RKO (cell line): ENCODE results near the gene RDH14.

Experiments used
- DNase-seq: peaks from one replicate; pipeline ENCODE4 v3.0.0-alpha.2; 2016; ENCODE audit warnings: low spot score

The RDH14 gene

GRCh38 chr2:18560031-18560796, at the start of gene RDH14:
RDH14 (minus strand) TSS chr2:18560653; CDS start chr2:18560572, 81 bp downstream.
- DNase-seq: peak; percentile 91

- no peak for DNase-seq
Measured at GRCh38 chr2:18610090-18610489, 49.6 kb upstream of the RDH14 start.

DNA sequence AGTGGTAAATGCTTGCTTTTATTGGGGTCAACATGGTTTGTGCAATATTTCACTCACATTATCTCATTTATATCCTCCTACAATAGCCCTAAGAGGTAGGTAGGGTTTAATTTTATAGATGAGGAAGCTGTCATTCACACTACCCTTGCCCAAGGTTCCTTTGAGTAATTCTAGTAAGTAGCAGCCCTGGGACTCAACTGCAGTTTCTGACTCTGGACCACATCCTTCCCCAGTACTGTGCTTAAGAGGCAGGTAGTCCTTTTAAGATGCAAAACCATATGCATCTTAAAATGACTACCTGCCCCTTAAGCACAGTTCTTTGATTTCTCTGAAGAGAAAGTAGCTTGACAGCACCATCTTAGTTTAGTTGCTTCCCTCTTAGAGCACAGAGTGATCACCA, 44.7 kb upstream of the RDH14 start:
- no peak for DNase-seq

DNA sequence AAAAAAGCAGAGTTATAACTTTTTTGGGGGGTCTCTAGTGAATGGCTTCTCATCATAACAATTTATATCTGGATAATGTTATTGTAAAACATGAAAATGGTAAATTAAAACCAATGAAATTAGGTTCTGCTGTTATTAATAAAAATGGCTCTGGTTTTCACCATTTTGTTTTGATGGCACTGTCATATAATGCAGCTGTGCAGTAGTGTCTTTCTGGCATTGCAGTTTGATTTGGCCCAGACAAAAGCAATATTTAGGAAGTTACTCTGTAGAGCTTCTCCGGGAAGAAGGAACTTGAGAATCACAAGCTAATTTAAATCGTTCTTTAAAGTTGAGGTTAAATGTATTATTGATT, 44.1 kb upstream of the RDH14 start:
- DNase-seq: no peak

GRCh38 chr2:18603854-18604530, 43.5 kb upstream of the RDH14 start:
- no peak for DNase-seq

DNA sequence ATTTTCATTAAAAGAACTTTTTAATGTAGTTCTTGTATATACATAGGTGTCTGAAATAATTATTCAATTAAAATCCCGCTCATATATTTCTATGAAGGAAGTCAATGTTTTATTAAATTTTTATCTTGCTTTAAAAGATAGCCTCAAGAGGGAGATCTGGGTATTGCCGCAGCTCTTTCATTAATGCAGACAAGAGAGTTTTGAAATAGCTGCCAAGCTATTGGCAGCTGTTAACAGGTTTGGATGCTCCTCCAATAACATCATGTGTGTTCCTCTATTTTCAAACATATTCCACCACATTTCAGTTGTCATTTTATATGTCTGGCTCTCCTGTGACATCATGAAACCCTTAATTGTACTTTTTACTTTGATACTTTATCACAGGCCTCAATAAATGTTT, 41.8 kb upstream of the RDH14 start:
- DNase-seq: no peak

- no peak for DNase-seq
Measured at GRCh38 chr2:18600255-18600613, 39.8 kb upstream of the RDH14 start.

DNA sequence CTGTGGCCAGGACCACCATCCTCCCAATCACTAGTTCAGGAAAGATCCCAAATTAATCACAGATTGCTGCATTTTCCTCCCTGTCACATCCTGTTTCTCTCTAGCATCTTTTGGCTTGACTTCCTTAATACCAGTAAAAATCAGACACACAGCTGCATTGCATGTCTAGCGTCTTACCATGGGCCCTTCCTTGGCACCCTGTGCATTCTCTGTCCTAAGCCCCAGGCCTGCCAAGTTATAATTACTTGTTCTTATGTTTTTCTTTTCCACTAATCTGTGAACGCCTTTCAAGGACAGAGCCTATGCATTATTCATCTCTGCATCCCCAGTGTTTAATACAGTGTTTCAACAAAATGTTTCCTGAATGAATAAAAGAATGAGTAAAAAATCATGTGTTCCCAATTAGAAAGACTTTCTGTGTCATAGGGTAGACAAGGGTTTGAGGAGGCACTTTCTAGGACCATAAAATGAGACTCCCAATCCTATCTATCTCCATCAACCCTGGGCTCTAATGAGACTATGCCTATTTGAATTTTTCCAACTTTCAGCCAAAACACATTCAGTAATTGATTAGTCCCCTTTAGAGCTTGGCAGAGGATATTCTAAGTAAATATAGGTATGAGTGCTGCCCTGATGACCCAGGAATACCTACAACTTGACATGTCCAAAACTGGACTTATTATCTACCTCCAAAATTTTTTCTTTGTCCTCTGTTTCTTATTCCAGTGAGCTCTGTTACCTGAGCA, 39.2 kb upstream of the RDH14 start:
- DNase-seq: no peak

- no peak for DNase-seq
Measured at GRCh38 chr2:18598848-18599484, 38.5 kb upstream of the RDH14 start.

GRCh38 chr2:18597618-18598017, 37.2 kb upstream of the RDH14 start:
- DNase-seq: no peak

DNA sequence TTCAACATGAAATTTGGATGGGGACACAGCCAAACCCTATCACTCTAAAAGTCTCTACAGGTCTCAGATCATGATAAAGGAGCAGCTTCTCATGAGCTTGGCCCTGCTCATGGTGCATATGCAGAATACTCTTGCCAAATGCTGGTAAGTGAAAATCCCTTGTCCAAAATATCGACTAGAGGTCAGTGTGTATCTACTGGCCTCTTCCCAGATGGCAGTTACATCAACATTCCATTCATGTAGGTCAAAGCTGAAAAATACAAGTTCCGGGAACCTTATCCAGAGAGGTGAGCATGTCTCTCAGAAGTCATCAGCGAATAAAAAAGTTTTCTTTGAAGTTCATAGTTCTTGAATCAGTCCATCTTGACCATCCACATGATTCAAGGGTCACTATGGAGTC, 36.5 kb upstream of the RDH14 start:
- DNase-seq: no peak

DNA sequence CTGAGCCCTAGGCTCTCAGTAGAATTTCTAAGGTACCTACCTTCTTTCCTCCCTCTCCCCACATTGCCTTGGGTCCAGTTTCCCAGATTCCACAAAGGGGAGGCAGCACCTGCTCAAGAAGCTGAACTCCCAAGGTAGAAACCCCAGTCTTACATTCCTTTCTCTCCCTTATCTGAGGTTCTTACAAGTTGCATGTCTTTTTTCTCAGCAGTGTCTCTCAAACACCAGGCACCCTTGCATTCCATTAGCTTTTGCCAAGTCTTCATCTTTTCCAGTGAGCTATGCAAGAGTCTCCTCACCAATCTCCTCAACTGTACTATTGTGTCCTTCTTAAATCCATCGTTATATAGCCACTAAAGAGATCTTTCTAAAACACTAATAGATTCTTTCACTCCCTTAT, 33.0 kb upstream of the RDH14 start:
- no peak for DNase-seq

- no peak for DNase-seq
Measured at GRCh38 chr2:18592372-18592771, 31.9 kb upstream of the RDH14 start.

GRCh38 chr2:18589354-18589753, 28.9 kb upstream of the RDH14 start, which contains the start of gene NT5C1B:
NT5C1B (minus strand) TSS chr2:18589569; CDS start chr2:18589468, 101 bp downstream.
- DNase-seq: no peak

GRCh38 chr2:18588802-18589201, 28.3 kb upstream of the RDH14 start:
- no peak for DNase-seq

DNA sequence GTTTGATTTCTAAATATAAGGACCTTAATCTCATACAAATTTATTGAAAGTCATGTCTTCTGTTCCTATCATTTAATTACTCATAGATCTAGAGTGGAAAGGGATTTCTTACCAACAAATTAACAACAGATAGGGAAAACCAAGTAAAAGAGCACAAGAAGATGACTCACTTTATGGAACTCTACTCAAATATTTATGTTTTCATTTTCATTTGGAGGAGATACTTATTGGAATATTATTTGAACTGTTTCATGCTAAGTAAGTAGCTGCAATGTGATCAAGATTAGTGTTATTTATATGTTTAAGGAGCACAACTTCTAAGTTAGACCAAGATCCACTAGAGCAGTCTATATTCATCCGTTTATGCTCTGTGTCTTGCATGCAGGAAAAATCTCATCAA, 27.6 kb upstream of the RDH14 start:
- no peak for DNase-seq

DNA sequence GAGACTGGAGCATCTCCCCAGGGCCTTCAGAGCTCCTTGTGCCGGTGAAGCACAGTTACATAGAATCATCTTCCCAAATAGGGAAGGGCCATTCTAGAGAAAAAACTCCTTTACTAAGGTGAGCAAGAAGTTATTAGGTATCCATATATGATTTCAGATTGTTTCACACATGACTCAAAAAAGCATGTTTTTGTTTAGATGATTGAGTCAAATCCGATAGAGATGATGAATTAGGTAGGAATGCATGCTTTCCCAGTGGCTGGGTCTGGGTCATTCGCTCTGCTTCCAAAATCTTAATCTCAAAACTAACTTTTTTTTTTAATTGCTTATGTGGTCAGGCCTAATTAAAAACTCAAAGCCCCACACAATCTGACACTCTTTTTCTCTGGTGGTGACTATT, 25.1 kb upstream of the RDH14 start:
- no peak for DNase-seq

GRCh38 chr2:18584608-18584954, 24.1 kb upstream of the RDH14 start:
- DNase-seq: no peak

- DNase-seq: no peak
Measured at GRCh38 chr2:18583905-18584607, 23.6 kb upstream of the RDH14 start.

DNA sequence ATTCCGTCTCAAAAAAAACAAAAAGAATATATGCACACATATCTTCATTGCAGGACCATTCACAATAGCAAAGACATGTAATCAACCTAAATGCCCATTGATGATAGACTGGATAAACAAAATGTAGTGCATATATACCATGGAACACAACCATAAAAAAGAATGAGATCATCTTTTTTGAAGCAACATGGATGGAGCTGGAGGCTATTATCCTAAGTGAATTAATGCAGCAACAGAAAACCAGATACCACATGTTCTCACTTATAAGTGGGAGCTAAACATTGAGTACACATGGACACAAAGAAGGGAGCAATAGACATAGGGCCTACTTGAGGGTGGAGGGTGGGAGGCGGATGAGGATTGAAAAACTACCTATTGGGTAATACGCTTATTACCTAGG, 20.2 kb upstream of the RDH14 start:
- no peak for DNase-seq

DNA sequence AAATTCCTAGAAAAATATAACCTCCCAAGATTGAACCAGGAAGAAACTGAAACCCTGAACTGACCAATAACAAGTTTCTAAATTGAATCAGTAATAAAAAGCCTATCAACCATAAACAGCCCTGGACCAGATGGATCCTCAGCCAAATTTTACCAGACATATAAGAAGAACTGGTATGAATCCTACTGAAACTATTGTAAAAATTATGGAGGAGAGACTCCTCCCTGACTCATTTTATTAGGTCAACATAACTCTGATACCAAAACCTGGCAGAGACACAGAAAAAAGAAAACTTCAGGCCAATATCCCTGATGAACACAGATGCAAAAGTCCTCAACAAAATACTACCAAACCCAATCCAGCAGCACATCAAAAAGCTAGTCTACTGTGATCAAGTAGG, 17.6 kb upstream of the RDH14 start:
- DNase-seq: no peak

DNA sequence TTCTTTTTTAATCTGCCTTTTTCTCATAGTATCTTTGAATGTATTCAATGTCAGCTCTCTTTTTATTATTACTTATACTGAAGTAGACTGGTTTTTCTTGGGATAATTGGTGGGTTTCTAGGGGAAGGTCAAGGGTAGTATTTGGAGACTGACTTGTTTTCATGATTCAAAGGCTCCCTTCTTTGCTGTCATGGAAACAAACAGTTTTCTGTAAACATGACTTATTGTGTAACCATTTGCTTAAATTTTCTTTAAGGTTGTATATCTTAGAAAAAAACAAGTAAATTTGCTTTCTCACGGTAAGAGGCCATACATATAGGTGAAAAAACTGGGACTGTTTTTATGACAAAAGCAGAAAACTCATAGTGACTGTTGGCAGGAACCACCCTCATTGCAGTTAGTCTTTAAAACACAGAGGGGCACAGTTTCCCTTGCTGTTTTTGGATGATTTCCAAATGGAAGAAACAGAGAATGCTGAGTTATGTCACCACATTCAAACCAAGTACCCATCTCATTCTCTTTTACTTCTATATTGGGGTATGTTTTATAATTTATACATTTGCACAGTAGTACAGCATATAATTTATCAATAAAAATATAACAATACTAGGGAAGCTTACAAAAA, 5.8 kb upstream of the RDH14 start:
- DNase-seq: no peak
